ENCODE results near the gene UPK1A.
A peak's percentile ranks its signal among the peaks of the same experiment; 100 is the strongest.
"Not testable (repeated sequence)": the region's sequence is repeated elsewhere in the genome, so short reads cannot be mapped to it uniquely, and the experiment has no call there.

Gene UPK1A

GRCh38 chr19:35644987-35645679, 21.2 kb upstream of the UPK1A start:
- no peak for DNase-seq

DNA sequence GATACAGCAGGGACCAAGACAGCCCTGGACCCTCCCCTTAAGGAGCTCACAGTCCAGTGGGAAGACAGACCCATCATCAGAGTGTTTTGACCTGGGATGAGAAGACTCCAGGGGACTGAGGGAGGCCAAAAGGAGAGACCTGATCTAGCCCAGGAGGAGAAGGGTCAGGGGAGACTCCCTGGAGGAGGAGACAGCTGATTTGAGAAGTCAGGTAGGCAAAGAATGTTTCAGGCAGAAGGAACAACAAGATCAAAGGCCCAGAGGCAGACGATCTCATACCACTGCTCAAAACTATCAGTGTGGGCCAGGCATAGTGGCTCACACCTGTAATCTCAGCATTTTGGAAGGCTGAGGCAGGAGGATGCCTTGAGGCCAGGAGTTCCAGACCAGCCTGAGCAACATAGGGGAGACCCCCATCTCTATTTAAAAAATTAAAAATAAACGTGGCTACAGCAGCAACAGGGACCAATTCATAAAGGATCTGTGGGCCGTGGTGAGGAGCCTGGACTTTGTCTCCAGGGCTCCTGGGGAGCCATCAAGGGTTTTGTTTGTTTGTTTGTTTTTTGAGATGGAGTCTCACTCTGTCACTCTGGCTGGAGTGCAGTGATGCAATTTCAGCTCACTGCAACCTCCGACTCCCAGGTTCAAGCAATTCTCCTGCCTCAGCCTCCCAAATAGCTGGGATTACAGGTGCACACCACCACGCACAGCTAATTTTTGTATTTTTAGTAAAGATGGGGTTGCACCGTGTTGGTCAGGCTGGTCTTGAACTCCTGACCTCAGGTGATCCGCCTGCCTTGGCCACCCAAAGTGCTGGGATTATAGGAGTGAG, 20.4 kb upstream of the UPK1A start:
- no peak for DNase-seq

DNA sequence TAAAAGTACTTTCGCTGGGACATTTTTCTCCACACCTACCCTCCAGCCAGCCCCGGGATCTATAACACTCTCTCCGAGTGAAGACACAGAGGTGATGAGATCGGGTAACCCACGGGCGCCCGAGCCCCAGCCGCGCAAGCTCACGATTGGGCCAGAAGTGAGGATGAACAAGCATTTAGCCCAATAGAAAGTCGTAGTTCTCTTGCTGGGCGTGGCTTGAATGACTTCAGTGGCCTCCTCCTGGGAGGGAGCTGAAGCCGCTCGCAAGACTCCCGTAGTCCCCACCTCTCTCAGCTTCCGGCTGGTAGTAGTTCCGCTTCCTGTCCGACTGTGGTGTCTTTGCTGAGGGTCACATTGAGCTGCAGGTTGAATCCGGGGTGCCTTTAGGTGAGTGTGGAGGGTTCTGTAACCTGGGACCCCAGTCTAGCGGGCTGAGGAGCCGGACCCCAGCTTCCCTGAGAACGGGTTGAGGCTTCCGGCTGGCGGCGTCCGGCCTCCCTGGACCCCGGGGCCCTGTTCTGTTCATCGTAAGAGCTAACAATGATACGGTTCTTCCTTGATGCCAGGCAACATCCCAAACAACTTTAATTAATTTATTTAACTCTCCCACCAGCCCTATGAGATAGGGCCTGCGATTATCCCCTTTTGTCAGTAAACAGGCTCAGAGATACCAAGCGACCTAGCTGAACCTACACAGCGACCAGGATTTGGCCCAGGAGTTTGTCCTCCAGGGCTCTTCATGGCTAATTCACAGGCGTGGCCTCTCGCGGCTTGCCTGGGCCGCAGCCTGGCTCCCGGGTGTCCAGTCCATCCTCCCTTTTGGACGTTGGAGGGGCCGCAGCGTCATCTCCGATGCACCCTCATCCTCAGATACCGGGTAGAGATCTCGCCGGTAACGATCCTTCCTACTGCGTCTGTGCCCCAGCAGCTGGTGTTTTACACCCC, 18.0 kb upstream of the UPK1A start, which contains the start of gene COX6B1:
COX6B1 (plus strand) TSS at position 307 of the 945 bp plus-strand sequence. CDS start 2,921 bp downstream, outside the sequence.
- DNase-seq = peak; percentile 98

DNA sequence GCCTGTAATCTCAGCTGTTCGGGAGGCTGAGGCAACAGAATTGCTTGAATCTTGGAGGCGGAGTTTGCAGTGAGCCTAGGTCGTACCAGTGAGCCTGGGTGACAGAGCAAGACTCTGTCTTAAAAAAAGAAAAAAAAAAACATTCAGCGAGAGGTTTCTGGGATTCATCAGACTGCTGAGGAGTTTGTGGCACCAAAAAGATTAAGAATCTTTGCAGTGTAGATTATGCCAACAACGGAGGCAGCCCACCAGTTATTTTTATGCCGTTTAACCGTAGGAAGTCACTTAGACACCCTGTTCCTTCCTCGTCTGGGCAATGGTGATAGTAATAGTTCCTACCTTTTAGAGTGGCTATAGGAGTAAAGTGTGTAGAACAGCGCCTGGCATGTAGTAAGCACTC, 15.7 kb upstream of the UPK1A start:
- DNase-seq = no peak

DNA sequence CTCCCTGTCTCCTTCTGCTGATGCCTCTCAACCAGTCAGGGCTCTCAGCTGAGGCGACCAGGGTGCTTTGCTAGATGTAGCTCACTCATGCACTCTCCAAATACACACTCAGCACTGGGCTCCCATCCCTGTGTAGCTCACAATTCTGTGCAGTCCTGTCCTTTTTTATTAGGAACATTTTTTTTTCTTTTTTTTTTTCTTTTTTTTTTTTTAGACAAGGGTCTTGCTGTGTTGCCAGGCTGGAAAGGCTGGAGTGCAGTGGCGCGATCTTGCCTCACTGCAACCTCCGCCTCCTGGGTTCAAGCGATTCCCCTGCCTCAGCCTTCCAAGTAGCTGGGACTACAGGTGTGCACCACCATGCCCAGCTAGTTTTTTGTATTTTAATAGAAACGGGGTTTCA, 11.5 kb upstream of the UPK1A start:
- not testable (repeated sequence) for DNase-seq

- no peak for DNase-seq
Measured at GRCh38 chr19:35655600-35655999, 10.7 kb upstream of the UPK1A start.

- no peak for DNase-seq
Measured at GRCh38 chr19:35656700-35657099, 9.6 kb upstream of the UPK1A start.

- no peak for DNase-seq
Measured at GRCh38 chr19:35657904-35658700, 8.2 kb upstream of the UPK1A start.

DNA sequence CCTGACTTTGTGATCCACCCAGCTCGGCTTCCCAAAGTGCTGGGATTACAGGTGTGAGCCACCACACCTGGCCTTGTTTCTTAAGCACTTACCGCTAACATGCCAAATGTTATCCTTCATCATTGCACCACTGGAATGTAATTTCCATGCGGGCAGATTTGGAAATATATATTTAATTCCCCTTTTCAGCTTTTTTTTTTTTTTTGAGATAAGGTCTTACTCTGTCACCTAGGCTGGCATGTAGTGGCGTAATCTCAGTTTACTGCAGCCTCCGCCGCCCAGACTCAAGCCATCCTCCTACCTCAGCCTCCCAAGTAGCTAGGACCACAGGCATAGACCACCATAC, 4.3 kb upstream of the UPK1A start:
- DNase-seq = no peak

- DNase-seq = no peak
Measured at GRCh38 chr19:35663981-35664380, 2.3 kb upstream of the UPK1A start.

DNA sequence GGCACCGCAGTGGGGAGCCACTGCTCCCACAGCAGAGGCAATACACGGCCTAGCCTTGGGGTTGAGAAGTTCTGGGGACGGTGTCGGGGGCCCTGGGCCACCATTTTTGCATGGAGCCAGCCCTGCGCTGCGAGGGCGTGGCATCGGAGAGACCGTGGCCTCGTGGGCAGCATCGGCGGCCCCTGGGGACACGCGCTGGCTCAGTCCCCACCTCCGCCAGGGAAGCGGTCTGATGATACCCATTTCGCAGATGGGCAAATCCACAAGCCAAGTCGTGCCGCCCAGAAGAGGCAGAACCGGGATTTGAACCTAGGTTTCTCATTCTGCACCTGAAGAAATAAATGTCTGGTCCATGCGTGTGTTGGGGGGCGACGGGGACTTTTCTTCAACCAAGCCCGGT, 1.2 kb upstream of the UPK1A start:
- DNase-seq = no peak

DNA sequence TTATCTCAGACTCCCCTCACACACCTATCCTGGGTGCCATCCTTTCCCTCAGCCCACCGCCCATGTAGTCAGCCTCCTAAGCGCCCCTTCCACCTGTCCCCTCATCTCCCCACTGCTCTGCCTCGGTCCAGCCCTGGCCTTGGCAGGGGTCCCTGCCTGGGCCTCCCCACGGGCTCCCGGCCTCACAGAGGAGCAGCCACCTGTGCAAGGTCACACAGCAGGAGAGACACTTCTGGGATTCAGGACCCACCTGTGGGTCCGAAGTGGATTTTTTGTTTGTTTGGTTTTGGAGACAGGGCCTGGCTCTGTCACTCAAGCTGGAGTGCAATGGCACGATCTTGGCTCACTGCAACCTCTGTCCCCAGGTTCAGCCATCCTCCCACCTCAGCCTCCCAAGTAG, 713 bp upstream of the UPK1A start:
- DNase-seq = no peak

- no peak for DNase-seq
Measured at GRCh38 chr19:35669566-35669965, 3.2 kb downstream of the UPK1A start.

GRCh38 chr19:35669974-35670373, 3.7 kb downstream of the UPK1A start:
- no peak for DNase-seq

DNA sequence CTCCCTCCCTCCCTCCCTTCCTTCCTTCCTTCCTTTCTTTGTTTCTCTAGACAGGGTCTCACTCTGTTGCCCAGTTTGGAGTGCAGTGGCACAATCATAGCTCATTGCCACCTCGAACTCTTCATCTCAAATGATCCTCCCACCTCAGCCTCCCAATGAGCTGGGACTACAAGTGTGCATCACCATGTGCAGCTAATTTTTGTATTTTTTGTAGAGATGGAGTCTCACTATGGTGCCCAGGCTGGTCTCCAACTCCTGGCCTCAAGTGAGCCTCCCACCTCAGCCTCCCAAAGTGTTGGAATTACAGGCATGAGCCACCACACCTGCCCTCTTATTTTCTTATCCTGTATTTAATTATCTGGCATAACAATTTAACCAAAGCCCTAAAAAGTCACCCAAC, 4.4 kb downstream of the UPK1A start:
- DNase-seq = no peak

- DNase-seq = peak; percentile 50
Measured at GRCh38 chr19:35671818-35672217, 5.5 kb downstream of the UPK1A start.

GRCh38 chr19:35673121-35673804, 6.9 kb downstream of the UPK1A start:
- DNase-seq = peak; percentile 88

DNA sequence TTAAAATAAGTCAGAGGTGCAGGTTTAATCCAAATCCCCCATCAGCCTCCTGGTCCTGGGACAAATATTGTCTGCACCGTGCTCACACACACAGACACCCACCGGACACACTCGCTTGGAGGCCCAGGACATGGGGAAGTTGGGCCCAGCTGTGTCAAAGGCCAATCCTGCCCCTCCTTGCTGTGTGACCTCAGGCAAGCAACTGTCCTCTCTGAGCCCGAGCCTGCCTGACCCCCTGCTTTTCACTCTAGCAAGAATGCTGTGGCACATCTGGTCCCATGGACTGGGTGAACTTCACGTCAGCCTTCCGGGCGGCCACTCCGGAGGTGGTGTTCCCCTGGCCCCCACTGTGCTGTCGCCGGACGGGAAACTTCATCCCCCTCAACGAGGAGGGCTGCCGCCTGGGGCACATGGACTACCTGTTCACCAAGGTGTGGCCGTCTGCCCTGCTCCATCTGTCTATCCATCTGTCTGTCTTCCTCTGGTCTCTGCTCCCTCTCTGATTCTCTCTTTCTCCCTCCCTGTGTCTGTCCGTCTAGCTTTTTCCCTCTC, 9.3 kb downstream of the UPK1A start:
- DNase-seq = no peak

DNA sequence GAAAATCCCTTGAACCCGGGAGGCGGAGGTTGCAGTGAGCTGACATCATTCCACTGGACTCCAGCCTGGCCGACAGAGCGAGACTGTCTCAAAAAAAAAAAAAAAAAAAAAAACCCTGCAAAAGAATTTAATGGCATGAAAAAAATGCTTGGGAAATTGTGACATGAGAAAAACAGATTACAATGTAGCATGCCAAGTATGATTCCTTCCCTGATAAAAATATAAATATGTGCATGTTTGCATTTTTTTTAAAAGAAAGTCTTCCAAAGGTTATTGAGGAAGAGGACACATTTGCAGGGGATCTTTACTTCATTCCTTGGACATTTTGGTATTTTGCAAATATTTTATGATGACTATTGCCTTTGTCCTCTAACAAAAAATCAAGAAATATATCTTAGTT, 23.5 kb downstream of the UPK1A start:
- DNase-seq = no peak

- not testable (repeated sequence) for DNase-seq
Measured at GRCh38 chr19:35691106-35691505, 24.8 kb downstream of the UPK1A start.

DNA sequence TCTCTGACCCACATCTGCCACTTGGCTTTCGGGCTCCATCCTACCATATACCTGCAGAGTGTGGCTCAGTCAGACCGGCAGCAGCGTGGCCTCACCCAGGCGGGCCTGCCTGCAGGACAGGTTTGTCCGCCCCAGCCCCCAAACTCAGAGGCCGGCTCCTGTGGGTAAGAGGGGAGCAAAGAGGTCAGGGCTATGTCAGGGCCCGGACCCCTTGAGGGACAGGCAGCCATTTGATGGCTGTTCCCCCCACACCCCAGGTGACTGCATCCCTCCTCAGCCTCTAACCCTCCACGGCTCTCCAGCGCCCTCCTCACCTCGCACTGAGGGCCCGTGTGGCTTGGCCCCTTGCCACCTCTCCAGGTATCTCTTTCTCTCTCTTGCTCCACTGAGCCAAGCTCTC, 25.7 kb downstream of the UPK1A start:
- DNase-seq = no peak
